Ishikawa (cell line): ENCODE results near the gene MTX1.

Experiments used
- EGR1 ChIP-seq: IDR thresholded peaks from 2 replicates; pipeline ENCODE4 v1.6.1; 2012
- RAD21 ChIP-seq: IDR thresholded peaks from 2 replicates; pipeline ENCODE4 v1.6.1; 2012; ENCODE audit warnings: low read depth
- TAF1 ChIP-seq: IDR thresholded peaks from 2 replicates; pipeline ENCODE4 v1.6.1; 2012; ENCODE audit warnings: low read depth, mild to moderate bottlenecking
- TCF12 ChIP-seq: IDR thresholded peaks from 2 replicates; pipeline ENCODE4 v1.6.1; 2012; ENCODE audit warnings: low read depth
- USF1 ChIP-seq: IDR thresholded peaks from 2 replicates; pipeline ENCODE4 v1.6.1; 2012
- YY1 ChIP-seq: IDR thresholded peaks from 2 replicates; pipeline ENCODE4 v1.6.1; 2012; ENCODE audit warnings: low read depth
- TF ChIP-seq, protein P1 (sequence below): IDR thresholded peaks from 2 replicates; pipeline ENCODE4 v1.6.1; 2012

DNA sequence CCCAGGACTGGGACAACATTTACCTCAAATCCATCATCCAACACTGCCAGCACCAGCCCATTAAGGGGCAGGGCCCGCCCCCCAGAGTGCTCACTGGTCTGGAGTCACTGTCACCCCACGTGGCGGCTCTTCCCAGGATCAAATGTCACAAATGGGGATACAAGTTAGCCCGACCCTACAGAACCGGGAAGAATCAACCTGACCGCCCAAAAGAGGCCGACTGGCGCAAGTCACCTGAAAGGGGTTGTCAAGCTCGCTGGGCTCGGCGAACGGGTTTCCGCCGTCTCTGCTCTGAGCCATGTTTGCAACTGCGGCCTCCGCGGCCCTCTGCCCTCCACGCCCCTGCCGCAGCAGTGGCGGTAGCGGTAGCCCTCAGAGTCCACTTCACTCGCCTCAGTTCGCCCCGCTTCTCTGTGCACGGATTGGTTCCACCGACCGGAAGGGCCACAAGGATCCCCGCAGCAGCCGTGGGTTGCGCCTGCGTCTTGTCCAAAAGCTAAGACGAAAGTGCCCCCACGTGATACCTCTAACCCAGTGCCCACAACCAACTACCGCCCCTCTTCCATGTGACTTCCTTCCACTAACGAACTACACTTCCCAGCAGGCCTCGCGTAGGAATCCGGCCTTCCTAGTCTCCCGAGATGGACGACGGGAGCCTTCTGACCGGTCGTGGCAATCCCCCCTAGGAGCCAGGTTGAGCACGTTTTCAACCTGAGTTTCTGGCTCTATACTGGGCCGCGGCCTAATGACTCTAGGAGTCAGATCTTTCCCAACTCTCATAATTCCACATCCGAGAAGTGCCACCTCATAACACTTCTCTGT lies 53.6 kb downstream of the MTX1 start, which contains the start of gene SCAMP3:
- TF ChIP-seq, protein P1, sequence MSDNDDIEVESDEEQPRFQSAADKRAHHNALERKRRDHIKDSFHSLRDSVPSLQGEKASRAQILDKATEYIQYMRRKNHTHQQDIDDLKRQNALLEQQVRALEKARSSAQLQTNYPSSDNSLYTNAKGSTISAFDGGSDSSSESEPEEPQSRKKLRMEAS: peak; percentile 91
- TF ChIP-seq RAD21: 0 out of 2 replicates have a peak, but pooled peaks have one; percentile 3
- TF ChIP-seq USF1: peak; percentile 99
- TF ChIP-seq TCF12: peak; percentile 67
- peak; percentile 64; the same call in 1 of the 2 replicates for TF ChIP-seq YY1
- TF ChIP-seq TAF1: peak; percentile 61
- TF ChIP-seq EGR1: no peak
